IMR-90 (cell line): ENCODE measurements around the gene IKBKE.

Experiments used
- CTCF ChIP-seq: conservative IDR thresholded peaks from 2 replicates; pipeline ENCODE4 v1.5.1; 2012; ENCODE audit warnings: mild to moderate bottlenecking, low read depth, low read length, improper control_type of control experiment
- FOS ChIP-seq: fragments of 150-350 bp; IDR thresholded peaks from 2 replicates; pipeline ENCODE4 v1.6.1; 2016; ENCODE audit warnings: low read depth, low read length
- MAFK ChIP-seq: IDR thresholded peaks from 2 replicates; pipeline ENCODE4 v1.6.1; 2012; ENCODE audit warnings: low read depth, low read length, improper control_type of control experiment
- RAD21 ChIP-seq: IDR thresholded peaks from 2 replicates; pipeline ENCODE4 v1.6.1; 2012; ENCODE audit warnings: low read length, improper control_type of control experiment
- RFX5 ChIP-seq: IDR thresholded peaks from 2 replicates; pipeline ENCODE4 v1.8.0; 2012; ENCODE audit warnings: low read depth, mild to moderate bottlenecking, low read length, moderate library complexity

- TF ChIP-seq CTCF = no peak
- TF ChIP-seq MAFK = no peak
- no peak for TF ChIP-seq RAD21
- no peak for TF ChIP-seq RFX5
- no peak for TF ChIP-seq FOS
These were observed 68.0 kb downstream of the IKBKE start for GRCh38 chr1:206538086-206538770.
